ENCODE results near the gene CCDC87. TPM values are rescaled to one million over a fixed set of nuclear protein-coding genes. Genes with fewer than 3 reads are reported as not detected.

CCDC87 gene
- total RNA-seq, 1 experiment from 2014 or later: 0.52 TPM

- Histone ChIP-seq H3K4me3 (ENCODE audit: insufficient read depth, low read depth, low read length) (no peak overlapping the region), H3K27me3 (ENCODE audit: control insufficient read depth, insufficient read depth, low read length) (no peaks in the 10 kb centered on the region), H3K36me3 (replicated peaks; ENCODE audit: control insufficient read depth, insufficient read depth, low read length) (no peaks in the 10 kb centered on the region)
- DNase-seq: peak; percentile 92
Measured at GRCh38 chr11:66579017-66579606, 13.8 kb downstream of the CCDC87 start.

- DNase-seq: no peak
- no peak overlapping the region for H3K4me3 ChIP-seq (ENCODE audit: insufficient read depth, low read depth, low read length)
- H3K36me3 ChIP-seq (replicated peaks; ENCODE audit: control insufficient read depth, insufficient read depth, low read length): no peaks in the 10 kb centered on the region; the same call in 1 of the 2 replicates
- no peaks in the 10 kb centered on the region for H3K27me3 ChIP-seq (ENCODE audit: control insufficient read depth, insufficient read depth, low read length)
Measured at GRCh38 chr11:66570850-66571180, 22.0 kb downstream of the CCDC87 start.

- Histone ChIP-seq H3K27me3 (ENCODE audit: control insufficient read depth, insufficient read depth, low read length) (no peaks in the 10 kb centered on the region), H3K4me3 (ENCODE audit: insufficient read depth, low read depth, low read length) (no peak overlapping the region), H3K36me3 (replicated peaks; ENCODE audit: control insufficient read depth, insufficient read depth, low read length) (no peaks in the 10 kb centered on the region; the same call in 1 of the 2 replicates)
- peak; percentile 73 for DNase-seq
Measured at GRCh38 chr11:66570079-66570849, 22.6 kb downstream of the CCDC87 start.

GRCh38 chr11:66569076-66569475, 23.8 kb downstream of the CCDC87 start:
- H3K4me3 ChIP-seq (ENCODE audit: insufficient read depth, low read depth, low read length): no peak overlapping the region
- DNase-seq: peak; percentile 39
- no peaks in the 10 kb centered on the region for H3K27me3 ChIP-seq (ENCODE audit: control insufficient read depth, insufficient read depth, low read length)
- H3K36me3 ChIP-seq (replicated peaks; ENCODE audit: control insufficient read depth, insufficient read depth, low read length): no peaks in the 10 kb centered on the region; the same call in 1 of the 2 replicates

- no peaks in the 10 kb centered on the region for H3K27me3 ChIP-seq (ENCODE audit: control insufficient read depth, insufficient read depth, low read length)
- peak; percentile 63 for DNase-seq
- no peak within 1 kb of the TSS for H3K4me3 ChIP-seq (ENCODE audit: insufficient read depth, low read depth, low read length)
- H3K36me3 ChIP-seq (replicated peaks; ENCODE audit: control insufficient read depth, insufficient read depth, low read length): no peaks in the 10 kb centered on the region; the same call in 1 of the 2 replicates
Measured at GRCh38 chr11:66568124-66568916, 24.5 kb downstream of the CCDC87 start, which contains the start of gene CTSF. TSS of gene CTSF (minus strand) at chr11:66568606. CDS start at chr11:66568486, 120 bp downstream.

- Histone ChIP-seq H3K27me3 (ENCODE audit: control insufficient read depth, insufficient read depth, low read length) (no peaks in the 10 kb centered on the region), H3K4me3 (ENCODE audit: insufficient read depth, low read depth, low read length) (no peak overlapping the region)
Measured at GRCh38 chr11:66567787-66568123, 25.1 kb downstream of the CCDC87 start.

GRCh38 chr11:66566221-66566620, 26.6 kb downstream of the CCDC87 start:
- DNase-seq: no peak
- H3K36me3 ChIP-seq (replicated peaks; ENCODE audit: control insufficient read depth, insufficient read depth, low read length): peaks cover 7% of the 10 kb centered on the region
- no peaks in the 10 kb centered on the region for H3K27me3 ChIP-seq (ENCODE audit: control insufficient read depth, insufficient read depth, low read length)
- no peak overlapping the region for H3K4me3 ChIP-seq (ENCODE audit: insufficient read depth, low read depth, low read length)

More at GRCh38 chr11:66567787-66568123, 25.1 kb downstream of the CCDC87 start:
- no peaks in the 10 kb centered on the region; the same call in none of the 2 replicates for H3K36me3 ChIP-seq (replicated peaks; ENCODE audit: control insufficient read depth, insufficient read depth, low read length)
- DNase-seq: no peak

- Histone ChIP-seq H3K4me3 (ENCODE audit: insufficient read depth, low read depth, low read length) (no peak overlapping the region), H3K27me3 (ENCODE audit: control insufficient read depth, insufficient read depth, low read length) (no peaks in the 10 kb centered on the region), H3K36me3 (replicated peaks; ENCODE audit: control insufficient read depth, insufficient read depth, low read length) (peaks cover 11% of the 10 kb centered on the region)
- no peak for DNase-seq
Measured at GRCh38 chr11:66564984-66565383, 27.9 kb downstream of the CCDC87 start.

GRCh38 chr11:66564538-66564937, 28.3 kb downstream of the CCDC87 start:
- no peak overlapping the region for H3K4me3 ChIP-seq (ENCODE audit: insufficient read depth, low read depth, low read length)
- peak; percentile 50 for DNase-seq
- no peaks in the 10 kb centered on the region for H3K27me3 ChIP-seq (ENCODE audit: control insufficient read depth, insufficient read depth, low read length)
- peaks cover 11% of the 10 kb centered on the region for H3K36me3 ChIP-seq (replicated peaks; ENCODE audit: control insufficient read depth, insufficient read depth, low read length)

- Histone ChIP-seq H3K4me3 (ENCODE audit: insufficient read depth, low read depth, low read length) (no peak overlapping the region), H3K27me3 (ENCODE audit: control insufficient read depth, insufficient read depth, low read length) (no peaks in the 10 kb centered on the region), H3K36me3 (replicated peaks; ENCODE audit: control insufficient read depth, insufficient read depth, low read length) (peaks cover 11% of the 10 kb centered on the region)
- peak; percentile 42 for DNase-seq
Measured at GRCh38 chr11:66563832-66564231, 29.0 kb downstream of the CCDC87 start.

- H3K4me3 ChIP-seq (ENCODE audit: insufficient read depth, low read depth, low read length): no peak overlapping the region
- no peaks in the 10 kb centered on the region for H3K27me3 ChIP-seq (ENCODE audit: control insufficient read depth, insufficient read depth, low read length)
- peaks cover 12% of the 10 kb centered on the region for H3K36me3 ChIP-seq (replicated peaks; ENCODE audit: control insufficient read depth, insufficient read depth, low read length)
- peak; percentile 51 for DNase-seq
Measured at GRCh38 chr11:66562907-66563583, 29.8 kb downstream of the CCDC87 start.

- Histone ChIP-seq H3K4me3 (ENCODE audit: insufficient read depth, low read depth, low read length) (no peak overlapping the region), H3K36me3 (replicated peaks; ENCODE audit: control insufficient read depth, insufficient read depth, low read length) (peaks cover 16% of the 10 kb centered on the region), H3K27me3 (ENCODE audit: control insufficient read depth, insufficient read depth, low read length) (no peaks in the 10 kb centered on the region)
- DNase-seq: no peak
Measured at GRCh38 chr11:66562275-66562674, 30.6 kb downstream of the CCDC87 start.

GRCh38 chr11:66561975-66562248, 31.0 kb downstream of the CCDC87 start:
- no peak for DNase-seq
- Histone ChIP-seq H3K36me3 (replicated peaks; ENCODE audit: control insufficient read depth, insufficient read depth, low read length) (peaks cover 19% of the 10 kb centered on the region), H3K4me3 (ENCODE audit: insufficient read depth, low read depth, low read length) (no peak overlapping the region), H3K27me3 (ENCODE audit: control insufficient read depth, insufficient read depth, low read length) (no peaks in the 10 kb centered on the region)

GRCh38 chr11:66561178-66561974, 31.5 kb downstream of the CCDC87 start:
- Histone ChIP-seq H3K4me3 (ENCODE audit: insufficient read depth, low read depth, low read length) (no peak overlapping the region), H3K36me3 (replicated peaks; ENCODE audit: control insufficient read depth, insufficient read depth, low read length) (peaks cover 19% of the 10 kb centered on the region), H3K27me3 (ENCODE audit: control insufficient read depth, insufficient read depth, low read length) (no peaks in the 10 kb centered on the region)
- peak; percentile 44 for DNase-seq
